HEK293T (cell line): Measurements from ENCODE around the gene SEH1L.

Experiments used
- CTCF ChIA-PET: fragments of 350-600 bp; formaldehyde crosslinking; extraction: SDS; loops from one replicate; lab custom pipeline; 2021; ENCODE audit warnings: antibody characterized with exemption, inconsistent platforms; lab: Yijun Ruan, JAX
- POLR2A ChIA-PET: fragments of 350-600 bp; formaldehyde crosslinking; extraction: SDS; loops from one replicate; lab custom pipeline; 2020; ENCODE audit warnings: antibody characterized with exemption, inconsistent platforms; lab: Yijun Ruan, JAX
- DNase-seq: peaks from one replicate; pipeline ENCODE4 v3.0.0; 2012; ENCODE audit warnings: mixed read lengths; ENCODE audit errors: extremely low spot score
- ARNT ChIP-seq: fragments of 450-650 bp; IDR thresholded peaks from 2 replicates; pipeline ENCODE4 v1.6.1; 2017; ENCODE audit warnings: mild to moderate bottlenecking
- BHLHE40 ChIP-seq: fragments of 450-650 bp; IDR thresholded peaks from 2 replicates; pipeline ENCODE4 v1.6.1; 2016; ENCODE audit warnings: mild to moderate bottlenecking, moderate library complexity, borderline replicate concordance
- CTBP1 ChIP-seq: fragments of 450-650 bp; IDR thresholded peaks from 2 replicates; pipeline ENCODE4 v1.6.1; 2016; ENCODE audit warnings: borderline replicate concordance
- ELF4 ChIP-seq: fragments of 450-650 bp; IDR thresholded peaks from 2 replicates; pipeline ENCODE4 v1.6.1; 2017; ENCODE audit warnings: antibody characterized with exemption
- FOXA1 ChIP-seq: fragments of 450-650 bp; IDR thresholded peaks from 2 replicates; pipeline ENCODE4 v1.6.1; 2016; ENCODE audit warnings: mild to moderate bottlenecking
- FOXK2 ChIP-seq: fragments of 450-650 bp; IDR thresholded peaks from 2 replicates; pipeline ENCODE4 v1.6.1; 2016; ENCODE audit warnings: mild to moderate bottlenecking
- FOXM1 ChIP-seq: fragments of 450-650 bp; IDR thresholded peaks from 2 replicates; pipeline ENCODE4 v1.6.1; 2017; ENCODE audit warnings: mild to moderate bottlenecking, borderline replicate concordance
- HDGF ChIP-seq: fragments of 450-650 bp; IDR thresholded peaks from 2 replicates; pipeline ENCODE4 v1.6.1; 2017; ENCODE audit warnings: antibody characterized with exemption, borderline replicate concordance
- L3MBTL2 ChIP-seq: fragments of 450-650 bp; conservative IDR thresholded peaks from 2 replicates; pipeline ENCODE4 v1.6.1; 2016; ENCODE audit warnings: mild to moderate bottlenecking
- LEF1 ChIP-seq: fragments of 450-650 bp; IDR thresholded peaks from 2 replicates; pipeline ENCODE4 v1.6.1; 2017; ENCODE audit warnings: mild to moderate bottlenecking, borderline replicate concordance
- NFRKB ChIP-seq: fragments of 450-650 bp; IDR thresholded peaks from 2 replicates; pipeline ENCODE4 v1.6.1; 2016; ENCODE audit warnings: mild to moderate bottlenecking, moderate library complexity
- SP1 ChIP-seq: fragments of 450-650 bp; IDR thresholded peaks from 2 replicates; pipeline ENCODE4 v1.6.1; 2017
- SUZ12 ChIP-seq: fragments of 450-650 bp; IDR thresholded peaks from 2 replicates; pipeline ENCODE4 v1.6.1; 2016; ENCODE audit warnings: mild to moderate bottlenecking
- TARDBP ChIP-seq: fragments of 450-650 bp; IDR thresholded peaks from 2 replicates; pipeline ENCODE4 v1.6.1; 2016
- ZNF384 ChIP-seq: fragments of 450-650 bp; IDR thresholded peaks from 2 replicates; pipeline ENCODE4 v1.6.1; 2016
- TF ChIP-seq, protein P1 (sequence below): fragments of 450-650 bp; IDR thresholded peaks from 2 replicates; pipeline ENCODE4 v1.6.1; 2016

SEH1L gene

DNA sequence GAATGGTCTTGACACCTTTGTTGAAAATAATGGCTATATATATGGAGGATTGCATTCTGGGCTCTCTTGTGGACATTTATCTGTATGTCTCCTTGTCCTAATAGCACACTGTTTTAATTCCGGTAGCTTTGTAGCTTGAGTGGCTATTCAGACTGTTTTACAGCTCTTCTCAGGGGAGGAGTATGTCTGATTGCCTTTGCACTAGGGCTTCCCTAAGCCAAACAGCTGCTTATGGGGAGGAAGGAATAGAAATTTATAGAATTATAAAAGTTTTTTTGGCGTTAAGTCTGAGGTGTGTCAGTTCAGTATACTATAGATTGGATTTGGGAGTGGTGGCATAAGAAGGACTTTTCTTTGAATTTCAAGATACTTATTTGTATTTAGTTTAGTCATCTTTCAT is 12.6 kb downstream of the SEH1L start:
- no peak for DNase-seq
- CTCF ChIA-PET, result interaction anchor here (0.9 kb wide), 1 partner anchor 200 kb away, joined by 3 read pairs; no protein-coding TSS in a partner anchor
- POLR2A ChIA-PET, result no interaction called here
- no peak for TF ChIP-seq FOXK2
- no peak for TF ChIP-seq SUZ12

DNA sequence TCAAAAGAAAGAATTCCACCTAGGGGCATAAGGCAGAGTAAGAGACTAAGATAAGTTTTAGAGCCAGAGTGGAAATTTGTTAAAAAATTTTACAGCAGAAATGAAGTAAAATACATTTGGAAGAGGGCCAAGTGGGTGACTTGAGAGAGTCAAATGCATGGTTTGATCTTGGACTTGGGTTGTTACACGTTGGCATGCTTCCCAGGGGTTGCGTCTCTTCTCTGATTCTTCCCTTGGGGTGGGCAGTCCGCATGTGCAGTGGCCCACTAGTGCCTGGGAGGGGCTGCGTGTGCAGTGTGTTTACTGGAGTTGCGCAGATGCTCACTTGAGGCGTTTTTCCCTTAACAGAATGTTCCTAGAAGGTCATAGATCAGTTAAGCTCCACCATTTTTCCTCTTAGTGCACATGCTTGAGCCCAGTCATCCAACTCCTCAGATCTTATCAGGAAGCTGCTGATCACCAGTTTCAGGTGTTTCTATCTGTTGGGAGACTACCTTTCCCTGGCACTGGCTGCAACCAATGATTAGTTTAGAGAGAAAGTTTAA is 13.1 kb downstream of the SEH1L start:
- DNase-seq, result no peak
- TF ChIP-seq, protein P1, sequence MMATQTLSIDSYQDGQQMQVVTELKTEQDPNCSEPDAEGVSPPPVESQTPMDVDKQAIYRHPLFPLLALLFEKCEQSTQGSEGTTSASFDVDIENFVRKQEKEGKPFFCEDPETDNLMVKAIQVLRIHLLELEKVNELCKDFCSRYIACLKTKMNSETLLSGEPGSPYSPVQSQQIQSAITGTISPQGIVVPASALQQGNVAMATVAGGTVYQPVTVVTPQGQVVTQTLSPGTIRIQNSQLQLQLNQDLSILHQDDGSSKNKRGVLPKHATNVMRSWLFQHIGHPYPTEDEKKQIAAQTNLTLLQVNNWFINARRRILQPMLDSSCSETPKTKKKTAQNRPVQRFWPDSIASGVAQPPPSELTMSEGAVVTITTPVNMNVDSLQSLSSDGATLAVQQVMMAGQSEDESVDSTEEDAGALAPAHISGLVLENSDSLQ, result no peak
- TF ChIP-seq FOXK2, result no peak
- TF ChIP-seq CTBP1, result no peak
- no peak for TF ChIP-seq TARDBP
- TF ChIP-seq NFRKB, result no peak
- TF ChIP-seq SUZ12, result no peak
- TF ChIP-seq ARNT, result no peak
- TF ChIP-seq FOXA1, result no peak
- TF ChIP-seq FOXM1, result no peak
- TF ChIP-seq ELF4, result no peak
- TF ChIP-seq SP1, result no peak
- no peak for TF ChIP-seq LEF1
- no peak for TF ChIP-seq BHLHE40
- ChIA-PET POLR2A (no interaction called here), CTCF (interaction anchor here (0.9 kb wide), 1 partner anchor 199 kb away, joined by 3 read pairs; no protein-coding TSS in a partner anchor)

DNA sequence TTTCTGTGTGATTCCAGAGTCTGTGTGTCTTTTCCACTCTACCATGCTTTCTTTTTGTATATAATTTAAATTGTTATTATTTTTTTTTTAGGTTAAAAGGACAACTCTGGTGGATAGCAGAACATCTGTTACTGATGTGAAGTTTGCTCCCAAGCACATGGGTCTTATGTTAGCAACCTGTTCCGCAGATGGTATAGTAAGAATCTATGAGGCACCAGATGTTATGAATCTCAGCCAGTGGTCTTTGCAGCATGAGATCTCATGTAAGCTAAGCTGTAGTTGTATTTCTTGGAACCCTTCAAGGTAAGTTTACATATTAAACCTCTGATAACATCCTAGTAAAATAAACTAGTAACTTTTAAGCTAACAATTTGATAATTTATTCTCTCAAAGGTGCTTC is 15.3 kb downstream of the SEH1L start:
- ChIA-PET POLR2A (interaction anchor here (1.0 kb wide), 1 partner anchor 28 kb away, joined by 3 read pairs; the partner anchor contains the start of gene CEP192), CTCF (no interaction called here)
- DNase-seq, result no peak
- no peak for TF ChIP-seq LEF1
- no peak for TF ChIP-seq ZNF384
- no peak for TF ChIP-seq FOXK2
- TF ChIP-seq CTBP1, result no peak
- no peak for TF ChIP-seq L3MBTL2
- TF ChIP-seq, protein P1, result no peak
- no peak for TF ChIP-seq TARDBP
- TF ChIP-seq HDGF, result no peak
- no peak for TF ChIP-seq SUZ12
- no peak for TF ChIP-seq FOXA1
- no peak for TF ChIP-seq SP1
- no peak for TF ChIP-seq NFRKB
- TF ChIP-seq FOXM1, result no peak
- no peak for TF ChIP-seq ARNT

DNA sequence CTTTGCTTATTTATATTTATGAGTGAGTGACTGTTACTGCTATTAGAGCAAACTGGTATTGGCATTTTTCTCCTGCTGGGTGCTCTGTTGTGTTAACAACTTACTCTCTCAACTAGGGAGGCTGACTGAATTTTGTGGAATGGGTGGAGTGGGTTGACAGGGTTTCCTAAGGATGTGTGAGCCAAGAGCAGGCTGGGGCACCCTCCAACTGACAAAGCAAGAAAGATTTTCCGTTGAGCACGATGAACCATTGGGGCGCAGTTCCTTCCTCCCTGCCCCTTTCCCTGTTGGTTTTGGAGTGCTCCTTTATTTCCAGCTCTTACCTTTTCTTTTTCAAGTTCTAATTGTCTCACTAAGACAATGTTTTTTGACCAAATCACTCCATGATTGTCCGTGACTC is 20.3 kb downstream of the SEH1L start:
- TF ChIP-seq HDGF, result no peak
- TF ChIP-seq ELF4, result no peak
- TF ChIP-seq SUZ12, result no peak
- TF ChIP-seq SP1, result no peak
- TF ChIP-seq LEF1, result no peak
- no peak for TF ChIP-seq L3MBTL2
- TF ChIP-seq FOXK2, result no peak
- no peak for TF ChIP-seq FOXM1
- no peak for TF ChIP-seq ZNF384
- TF ChIP-seq ARNT, result no peak
- no peak for TF ChIP-seq TARDBP
- TF ChIP-seq, protein P1, result no peak
- no peak for TF ChIP-seq NFRKB
- no peak for DNase-seq
- ChIA-PET POLR2A (no interaction called here), CTCF (no interaction called here)

DNA sequence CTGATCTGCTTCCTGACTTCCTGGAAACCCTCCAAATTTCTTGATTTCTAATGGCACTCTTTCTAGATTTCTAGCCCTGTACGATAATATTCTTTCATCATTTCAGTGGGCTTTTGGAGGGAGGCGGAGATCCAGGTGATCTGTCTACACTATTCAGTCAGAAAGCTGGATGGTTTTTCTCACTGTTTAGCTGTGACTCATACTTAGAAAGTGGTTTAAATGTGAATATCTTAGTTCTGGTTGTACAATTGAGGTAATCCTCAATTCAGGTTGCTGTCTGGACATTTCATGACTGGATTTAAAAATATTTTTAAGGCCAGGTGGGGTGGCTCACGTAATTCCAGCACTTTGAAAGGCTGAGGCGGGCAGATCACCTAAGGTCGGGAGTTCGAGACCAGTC is 20.8 kb downstream of the SEH1L start:
- POLR2A ChIA-PET, result no interaction called here

More for the DNA sequence above, 20.8 kb downstream of the SEH1L start:
- CTCF ChIA-PET, result no interaction called here
- TF ChIP-seq ELF4 (no peak), FOXK2 (no peak), CTBP1 (no peak), BHLHE40 (no peak), ARNT (no peak), TARDBP (no peak), FOXA1 (no peak), FOXM1 (no peak), NFRKB (no peak), SP1 (no peak), SUZ12 (no peak), HDGF (no peak)
- TF ChIP-seq, protein P1, result no peak
- no peak for DNase-seq
